HCT116 (cell line): Measurements from ENCODE around the gene ERN1. TPM values are rescaled to one million over a fixed set of nuclear protein-coding genes. Genes with fewer than 3 reads are reported as not detected.

Experiments used
- ATAC-seq: fragments of 200-7000 bp; cut with Tn5 transposase; 2 replicates; pipeline ENCODE4 v1.9.1; 2020; ENCODE audit warnings: mild to moderate bottlenecking, moderate library complexity
- BruUV-seq: library from RNA; stranded (reverse); fragments of 400-500 nt; replicated peaks from 2 replicates; lab custom pipeline; 2021; lab: Mats Ljungman, UMichigan
- CTCF ChIA-PET: fragments of 300-600 bp; sonication (Branson Sonifier 250); formaldehyde crosslinking; loops from one replicate; lab custom pipeline; 2021; ENCODE audit warnings: antibody characterized with exemption; lab: Charles Lee
- POLR2A ChIA-PET: fragments of 300-600, 350-600 bp; sonication (Branson Sonifier 250); formaldehyde crosslinking; loops from one replicate; lab custom pipeline; 2021; ENCODE audit warnings: antibody characterized with exemption; lab: Charles Lee
- RAD21 ChIA-PET, 2 experiments: fragments of 300-600 bp; sonication (Branson Sonifier 250); formaldehyde crosslinking; loops; one replicate each; lab custom pipeline; 2023; ENCODE audit warnings: low total read pairs in 2 of 2; ENCODE audit not compliant: uncharacterized antibody in 2 of 2, unreplicated experiment in 2 of 2, low non-redundant PET in 1 of 2; lab: Charles Lee
- DNase-seq: peaks from one replicate; pipeline ENCODE4 v3.0.0-alpha.2; 2010; ENCODE audit warnings: low read depth, low spot score
- H2AFZ ChIP-seq: fragments of 200-600 bp; shearing (Covaris generic), sonication (generic); 2 replicates; pipeline ENCODE4 v1.6.1; 2017; ENCODE audit warnings: low read depth, mixed run types, mixed read lengths, antibody characterized with exemption, low read length; ENCODE audit not compliant: poor library complexity, severe bottlenecking
- H3K27ac ChIP-seq: 2 replicates; pipeline ENCODE4 v1.5.1; 2012; ENCODE audit warnings: low read depth, low read length
- H3K27me3 ChIP-seq: fragments of 200-600 bp; sonication (generic); 2 replicates; pipeline ENCODE4 v1.6.1; 2016; ENCODE audit warnings: mixed run types, low read length, mixed read lengths; ENCODE audit not compliant: insufficient read depth
- H3K36me3 ChIP-seq, 2 experiments: fragments of 200-500 bp in 1 of 2; fragments of 200-600 bp in 1 of 2; sonication (Bioruptor generic) in 1 of 2; sonication (generic) in 1 of 2; 2 replicates each; pipeline versions ENCODE4 v1.5.1 to v1.6.1; 2014 to 2016; ENCODE audit warnings: low read length in 2 of 2, inconsistent platforms in 1 of 2, mixed read lengths in 1 of 2, mixed run types in 1 of 2; ENCODE audit not compliant: insufficient read depth in 2 of 2, control insufficient read depth in 1 of 2
- H3K4me1 ChIP-seq, 2 experiments: fragments of 200-600 bp in 1 of 2; sonication (generic) in 1 of 2; 2 replicates each; pipeline versions ENCODE4 v1.5.1 to v1.6.1; 2012 to 2017; ENCODE audit warnings: low read length in 2 of 2, inconsistent platforms in 1 of 2, mild to moderate bottlenecking in 1 of 2, mixed read lengths in 1 of 2, mixed run types in 1 of 2, moderate library complexity in 1 of 2; ENCODE audit not compliant: insufficient read depth in 2 of 2, control insufficient read depth in 1 of 2
- H3K4me2 ChIP-seq: fragments of 200-600 bp; sonication (generic); 2 replicates; pipeline ENCODE4 v1.6.1; 2017; ENCODE audit warnings: mixed run types, low read length, mixed read lengths
- H3K4me3 ChIP-seq, 2 experiments: fragments of 200-600 bp in 1 of 2; sonication (generic) in 1 of 2; replicated peaks in 1 of 2; 2 replicates each; pipeline ENCODE4 v1.5.1; 2011 to 2016; ENCODE audit warnings: low read length in 2 of 2, control low read depth in 1 of 2, low read depth in 1 of 2, mild to moderate bottlenecking in 1 of 2, mixed read lengths in 1 of 2, mixed run types in 1 of 2
- H3K79me2 ChIP-seq: fragments of 200-600 bp; sonication (generic); 2 replicates; pipeline ENCODE4 v1.6.1; 2017; ENCODE audit warnings: mild to moderate bottlenecking, mixed run types, low read length, moderate library complexity, mixed read lengths; ENCODE audit not compliant: insufficient read depth
- H3K9ac ChIP-seq: fragments of 200-600 bp; sonication (generic); 2 replicates; pipeline ENCODE4 v1.6.1; 2016; ENCODE audit warnings: low read length, mixed read lengths
- H3K9me2 ChIP-seq: fragments of 200-600 bp; sonication (generic), shearing (Covaris generic); 2 replicates; pipeline ENCODE4 v1.6.1; 2017; ENCODE audit warnings: mixed run types, mild to moderate bottlenecking, moderate library complexity; ENCODE audit not compliant: insufficient read depth
- H3K9me3 ChIP-seq, 2 experiments: fragments of 200-500 bp in 1 of 2; fragments of 200-600 bp in 1 of 2; sonication (Bioruptor generic) in 1 of 2; sonication (generic) in 1 of 2; 2 replicates each; pipeline ENCODE4 v1.6.1; 2014 to 2017; ENCODE audit warnings: low read length in 2 of 2, mixed read lengths in 2 of 2, inconsistent platforms in 1 of 2, low read depth in 1 of 2, mild to moderate bottlenecking in 1 of 2, mixed run types in 1 of 2, moderate library complexity in 1 of 2; ENCODE audit not compliant: control insufficient read depth in 1 of 2, insufficient read depth in 1 of 2
- H4K20me1 ChIP-seq: fragments of 200-600 bp; sonication (generic), shearing (Covaris generic); 2 replicates; pipeline ENCODE4 v1.6.1; 2017; ENCODE audit warnings: mixed run types, mild to moderate bottlenecking, moderate library complexity; ENCODE audit not compliant: insufficient read depth
- ATF3 ChIP-seq: IDR thresholded peaks from 2 replicates; pipeline ENCODE4 v1.6.1; 2012
- CBX3 ChIP-seq: IDR thresholded peaks from 2 replicates; pipeline ENCODE4 v1.6.1; 2012; ENCODE audit warnings: low read depth
- CEBPB ChIP-seq: IDR thresholded peaks from 2 replicates; pipeline ENCODE4 v1.6.1; 2012; ENCODE audit warnings: low read depth
- EGR1 ChIP-seq: IDR thresholded peaks from 2 replicates; pipeline ENCODE4 v1.6.1; 2012; ENCODE audit warnings: low read depth
- EZH2 ChIP-seq: fragments of 200-600 bp; sonication (generic); IDR thresholded peaks from 2 replicates; pipeline ENCODE4 v1.6.1; 2017; ENCODE audit warnings: antibody characterized with exemption, mixed run types
- FOSL1 ChIP-seq: IDR thresholded peaks from 2 replicates; pipeline ENCODE4 v1.6.1; 2012; ENCODE audit warnings: low read depth
- JUND ChIP-seq: IDR thresholded peaks from 2 replicates; pipeline ENCODE4 v1.6.1; 2012
- POLR2AphosphoS5 ChIP-seq: IDR thresholded peaks from 2 replicates; pipeline ENCODE4 v1.6.1; 2011; ENCODE audit warnings: mild to moderate bottlenecking, low read depth, low read length, moderate library complexity
- RAD21 ChIP-seq: IDR thresholded peaks from 2 replicates; pipeline ENCODE4 v1.6.1; 2012; ENCODE audit warnings: low read depth, mild to moderate bottlenecking
- SIN3A ChIP-seq: IDR thresholded peaks from 2 replicates; pipeline ENCODE4 v1.6.1; 2012; ENCODE audit warnings: low read depth
- SRF ChIP-seq: IDR thresholded peaks from 2 replicates; pipeline ENCODE4 v1.6.1; 2012; ENCODE audit warnings: low read depth
- TCF7L2 ChIP-seq: IDR thresholded peaks from 2 replicates; pipeline ENCODE4 v1.7.0; 2011; ENCODE audit warnings: borderline replicate concordance, inconsistent platforms; ENCODE audit not compliant: insufficient read depth, insufficient read length; ENCODE audit errors: extremely low read depth
- YY1 ChIP-seq: IDR thresholded peaks from 2 replicates; pipeline ENCODE4 v1.6.1; 2011; ENCODE audit warnings: low read length, low read depth, moderate library complexity, mild to moderate bottlenecking; ENCODE audit not compliant: insufficient replicate concordance; ENCODE audit errors: extremely low read depth
- ZBTB33 ChIP-seq: IDR thresholded peaks from 2 replicates; pipeline ENCODE4 v1.6.1; 2011; ENCODE audit warnings: mild to moderate bottlenecking, low read length, moderate library complexity; ENCODE audit not compliant: insufficient replicate concordance; ENCODE audit errors: extremely low read depth
- ZNF274 ChIP-seq: fragments of 200-500 bp; sonication (Bioruptor generic); IDR thresholded peaks from 2 replicates; pipeline ENCODE4 v1.6.1; 2014; ENCODE audit warnings: mild to moderate bottlenecking, low read depth, low read length, inconsistent platforms
- intact Hi-C: fragments of 100-400 bp; cut with micrococcal nuclease; formaldehyde crosslinking; loops from 2 replicates; pipeline ENCODE4 v1.10.0; 2022
- total RNA-seq: library from RNA; stranded (reverse); gene quantifications from one replicate; pipeline ENCODE4 v1.2.1, GENCODE V29; 2021; ENCODE audit not compliant: unreplicated experiment

The ERN1 gene
- total RNA-seq, 1 experiment from 2014 or later = 28.2 TPM

GRCh38 chr17:63998721-63999679 is 130.9 kb downstream of the ERN1 start:
- H3K79me2 ChIP-seq = no peaks in the 10 kb centered on the region
- H3K9ac ChIP-seq = no peak overlapping the region
- CTCF ChIA-PET = interaction anchor here (1.3 kb wide), 1 partner anchor 27 kb away, joined by 3 read pairs; no protein-coding TSS in a partner anchor
- BruUV-seq = no TSS peak
- TF ChIP-seq JUND (no peak), CBX3 (no peak), YY1 (no peak), TCF7L2 (no peak), EZH2 (no peak), ATF3 (no peak), EGR1 (no peak), FOSL1 (no peak), CEBPB (no peak), SRF (no peak), ZNF274 (no peak), RAD21 (no peak), ZBTB33 (no peak), POLR2AphosphoS5 (no peak), SIN3A (no peak)
- intact Hi-C loops = no loop called here
- no peaks in the 10 kb centered on the region for H3K9me3 ChIP-seq
- H3K27ac ChIP-seq = no peak overlapping the region
- H4K20me1 ChIP-seq = no peaks in the 10 kb centered on the region
- no peak for DNase-seq
- peaks cover 19% of the 10 kb centered on the region; the same call in 1 of the 2 replicates for H3K27me3 ChIP-seq
- no peak overlapping the region for H3K4me3 ChIP-seq
- H3K9me2 ChIP-seq = no peaks in the 10 kb centered on the region
- no peak overlapping the region for H3K4me2 ChIP-seq
- no peak for ATAC-seq
- POLR2A ChIA-PET = no interaction called here
- H3K36me3 ChIP-seq = no peaks in the 10 kb centered on the region
- RAD21 ChIA-PET = no interaction called here
- H3K4me1 ChIP-seq = no peaks in the 10 kb centered on the region
- H2AFZ ChIP-seq = no peak overlapping the region
